ENCODE results near the gene DNAJC18.

Gene DNAJC18

DNA sequence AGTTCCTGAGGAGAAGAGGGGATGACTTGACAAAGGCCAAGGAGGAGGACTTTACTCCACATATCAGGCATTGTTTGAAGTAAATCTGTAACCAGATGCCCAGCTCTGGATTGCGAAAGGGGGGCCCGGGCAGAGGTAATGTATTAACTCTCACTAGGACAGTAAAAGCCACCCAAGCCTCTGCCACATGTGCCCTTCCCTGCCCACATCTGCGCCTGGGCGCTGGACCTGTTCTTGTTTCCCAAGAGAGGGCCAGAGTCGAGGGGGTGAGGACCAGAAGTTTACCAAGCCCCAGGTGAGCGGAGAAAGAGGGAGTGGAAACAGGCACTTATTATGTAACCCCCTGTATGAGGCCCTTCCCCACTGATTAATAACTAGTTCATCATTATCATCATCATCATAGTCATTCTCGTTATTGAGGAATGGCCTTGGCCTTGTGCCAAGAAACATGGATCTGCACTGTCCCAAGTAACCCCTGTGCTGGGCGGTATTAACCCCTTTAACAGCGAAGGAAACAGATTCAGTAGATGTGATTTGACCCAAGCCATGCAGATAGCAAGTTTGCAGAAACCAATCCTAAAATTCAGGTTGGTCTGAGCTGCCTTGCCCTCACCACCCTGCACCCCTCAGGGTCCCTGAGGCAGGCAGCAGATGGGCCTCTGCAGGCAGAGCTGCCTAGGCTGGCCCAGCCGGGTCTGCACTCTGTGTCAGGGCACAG is 55.9 kb downstream of the DNAJC18 start, which contains the start of gene SLC23A1:
TSS of gene SLC23A1 (minus strand) at position 23 of the 718 bp plus-strand sequence. CDS start 44 bp downstream, outside the sequence.
- Histone ChIP-seq H3K27me3 (ENCODE audit: insufficient read depth, low read length) (peaks cover 10% of the 10 kb centered on the region), H2AFZ (ENCODE audit: low read depth, low read length) (no peak within 1 kb of the TSS), H3K36me3 (ENCODE audit: insufficient read depth, low read length) (no peaks in the 10 kb centered on the region), H3K9me3 (ENCODE audit: low read length) (no peaks in the 10 kb centered on the region), H3K4me1 (ENCODE audit: insufficient read depth, low read length) (no peaks in the 10 kb centered on the region), H3K4me3 (ENCODE audit: low read length) (no peak within 1 kb of the TSS)

DNA sequence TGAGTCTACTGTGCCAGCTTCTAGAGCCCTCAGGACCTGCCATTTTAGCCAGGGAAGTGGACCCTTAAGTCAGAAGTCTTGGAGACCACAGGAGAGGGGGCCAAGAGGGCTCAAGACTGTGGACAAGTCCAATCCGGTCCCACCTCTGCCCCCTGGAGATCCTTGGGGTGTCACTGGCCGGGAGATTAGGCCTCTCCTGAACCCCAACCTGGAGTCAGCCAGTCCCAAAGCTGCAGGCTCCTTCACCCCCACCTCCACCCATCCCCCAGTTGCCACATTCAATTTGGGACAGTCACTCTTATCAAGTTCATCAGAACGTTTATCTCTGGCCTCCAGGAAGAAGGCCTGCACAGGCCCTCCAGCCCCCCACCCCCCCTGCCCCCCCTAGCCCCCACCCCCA is 56.5 kb downstream of the DNAJC18 start:
- H3K27me3 ChIP-seq (ENCODE audit: insufficient read depth, low read length), result peaks cover 10% of the 10 kb centered on the region

DNA sequence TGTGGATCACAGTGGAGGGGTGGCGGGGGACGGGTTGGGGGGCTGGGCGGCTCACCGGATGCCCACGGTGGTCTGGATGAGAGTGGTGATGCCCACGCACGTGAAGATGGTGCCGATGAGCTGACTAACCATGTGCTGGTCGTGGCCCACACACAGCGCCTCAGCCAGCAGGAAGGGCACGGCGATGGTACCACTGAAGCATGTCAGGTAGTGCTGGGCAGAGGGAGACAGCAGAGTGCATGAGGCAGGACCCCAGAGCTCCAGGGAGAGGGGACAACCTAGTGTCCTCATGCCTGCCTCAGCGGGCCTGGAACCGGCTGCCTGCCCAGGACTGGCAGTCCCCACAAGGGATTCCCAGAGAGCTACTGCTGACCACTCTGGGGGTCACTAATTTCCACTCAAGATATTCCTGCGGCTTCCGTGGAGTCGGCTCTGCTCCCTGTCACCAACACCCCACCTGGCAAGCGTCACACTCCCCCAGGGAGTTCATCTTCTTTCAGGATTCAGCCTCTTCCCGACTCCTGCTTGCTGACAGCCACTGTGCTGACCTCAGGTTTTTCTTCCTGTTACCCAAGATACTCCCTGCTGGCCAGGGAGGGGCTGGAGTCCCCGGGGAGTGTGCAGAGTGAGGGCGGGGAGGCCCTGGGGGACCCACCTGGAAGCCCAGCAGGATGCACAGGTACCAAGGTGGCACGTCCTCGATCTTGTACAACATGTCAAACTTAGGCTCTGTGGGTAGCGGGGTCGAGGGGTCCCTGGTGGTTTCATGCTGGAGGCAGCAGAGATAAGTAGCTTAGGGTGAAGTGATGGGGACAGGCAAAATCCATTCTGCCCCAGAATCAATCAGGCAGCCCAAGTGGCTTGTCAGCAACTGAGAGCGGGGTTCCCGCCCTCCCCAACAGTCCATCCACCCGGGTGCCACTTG is 57.2 kb downstream of the DNAJC18 start:
- Histone ChIP-seq H3K27me3 (ENCODE audit: insufficient read depth, low read length) (peaks cover 10% of the 10 kb centered on the region), H3K4me1 (ENCODE audit: insufficient read depth, low read length) (no peaks in the 10 kb centered on the region), H3K9me3 (ENCODE audit: low read length) (no peaks in the 10 kb centered on the region), H3K4me3 (ENCODE audit: low read length) (no peak overlapping the region), H3K36me3 (ENCODE audit: insufficient read depth, low read length) (no peaks in the 10 kb centered on the region), H2AFZ (ENCODE audit: low read depth, low read length) (no peak overlapping the region)

More for the DNA sequence above, 56.5 kb downstream of the DNAJC18 start:
- Histone ChIP-seq H3K36me3 (ENCODE audit: insufficient read depth, low read length) (no peaks in the 10 kb centered on the region), H3K4me3 (ENCODE audit: low read length) (no peak overlapping the region), H3K4me1 (ENCODE audit: insufficient read depth, low read length) (no peaks in the 10 kb centered on the region), H3K9me3 (ENCODE audit: low read length) (no peaks in the 10 kb centered on the region), H2AFZ (ENCODE audit: low read depth, low read length) (no peak overlapping the region)

DNA sequence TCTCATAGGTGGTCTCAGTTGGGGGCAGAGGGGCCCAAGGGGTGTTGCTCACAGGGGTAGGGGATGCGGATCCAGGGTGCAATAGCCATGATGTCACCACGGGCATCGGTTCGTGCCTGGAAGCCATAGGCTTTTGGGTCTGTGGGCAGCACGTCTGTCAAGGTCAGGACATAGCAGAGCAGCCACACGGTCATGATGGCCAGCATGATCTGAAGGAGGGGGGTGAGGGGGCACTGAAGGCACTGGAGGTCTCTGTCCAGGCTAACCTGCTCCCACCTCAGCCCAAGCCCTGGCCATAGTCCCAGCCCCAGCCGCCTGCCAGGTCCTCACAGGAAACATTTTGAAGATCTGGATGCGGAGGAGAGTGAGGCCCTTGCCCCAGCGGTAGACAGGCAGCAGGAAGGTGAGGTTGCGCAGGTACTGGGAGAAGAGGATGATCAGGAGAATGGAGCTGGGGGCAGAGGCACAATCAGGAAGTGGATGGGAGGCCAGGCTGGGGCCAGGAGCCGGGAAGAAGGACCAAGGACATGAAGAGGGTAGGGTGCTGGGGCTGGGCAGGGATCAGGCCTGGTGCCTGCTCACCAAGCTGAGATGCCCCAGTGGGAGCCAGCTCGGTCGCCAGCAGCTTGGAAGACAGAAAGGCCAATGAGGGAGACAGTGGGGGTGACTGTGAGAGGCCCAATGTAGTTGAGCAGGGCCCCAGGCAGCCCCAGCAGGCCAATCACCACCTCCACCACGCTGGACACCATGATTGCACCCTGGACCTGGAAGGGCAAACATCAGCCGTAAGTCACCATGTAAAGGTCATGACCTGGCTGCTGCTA is 59.5 kb downstream of the DNAJC18 start:
- Histone ChIP-seq H2AFZ (ENCODE audit: low read depth, low read length) (no peak overlapping the region), H3K36me3 (ENCODE audit: insufficient read depth, low read length) (peaks cover 3% of the 10 kb centered on the region), H3K4me3 (ENCODE audit: low read length) (no peak overlapping the region), H3K4me1 (ENCODE audit: insufficient read depth, low read length) (no peaks in the 10 kb centered on the region), H3K27me3 (ENCODE audit: insufficient read depth, low read length) (peaks cover 3% of the 10 kb centered on the region), H3K9me3 (ENCODE audit: low read length) (no peaks in the 10 kb centered on the region)

DNA sequence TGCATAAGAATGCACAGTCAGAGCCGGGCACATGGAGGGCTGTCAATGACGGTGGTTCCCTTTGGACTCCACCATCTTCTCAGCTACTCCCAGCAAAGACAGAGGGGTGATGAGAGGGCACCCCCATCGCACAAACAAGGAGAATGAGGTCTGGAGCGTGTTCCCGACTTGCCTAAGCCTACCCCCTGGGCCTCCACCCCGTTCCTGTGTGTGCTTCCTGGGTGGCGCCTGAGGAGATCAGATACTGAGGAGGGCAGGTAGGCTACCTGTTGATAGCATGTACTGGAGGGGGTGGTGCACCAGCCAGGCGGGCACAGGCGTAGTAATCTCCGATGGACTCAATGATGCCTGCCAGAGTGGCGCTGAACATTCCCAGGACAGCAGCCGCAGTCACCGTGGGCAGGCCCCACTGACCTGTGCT is 60.4 kb downstream of the DNAJC18 start:
- no peaks in the 10 kb centered on the region for H3K9me3 ChIP-seq (ENCODE audit: low read length)
- peaks cover 9% of the 10 kb centered on the region for H3K36me3 ChIP-seq (ENCODE audit: insufficient read depth, low read length)

DNA sequence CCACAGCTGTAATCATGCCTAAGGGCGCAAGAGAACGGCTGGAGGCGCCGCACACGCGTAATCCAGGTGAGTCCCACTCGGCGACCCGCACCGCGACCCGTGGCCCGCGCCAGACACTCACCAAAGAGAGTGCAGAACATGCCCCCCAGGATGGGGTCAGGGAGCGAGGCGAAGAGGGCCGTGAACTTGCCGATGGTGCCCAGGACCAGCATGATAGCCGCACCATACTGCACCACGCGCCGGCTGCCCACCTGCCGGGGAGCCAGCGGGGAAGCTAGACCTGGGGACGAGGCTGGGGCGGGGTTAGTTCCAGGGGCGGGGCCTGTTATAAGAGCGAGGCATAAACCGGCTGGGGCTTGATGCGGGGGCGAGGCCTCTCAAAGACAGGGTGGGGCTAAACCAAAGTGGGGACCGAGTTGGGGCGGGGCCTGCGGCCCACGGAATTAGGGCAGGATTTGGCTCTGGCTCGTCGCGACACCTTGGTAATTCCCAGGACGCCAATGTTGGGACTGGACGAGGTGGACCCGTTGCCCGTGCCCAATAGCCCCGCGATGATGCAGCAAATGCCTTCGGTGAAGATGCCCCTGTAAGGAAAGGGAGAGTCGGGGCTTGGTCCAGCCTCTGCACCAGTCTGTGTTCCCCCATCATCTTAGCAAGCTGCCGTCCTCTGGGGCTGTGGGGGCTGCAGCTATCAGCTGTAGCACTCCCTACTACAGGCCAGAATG is 61.1 kb downstream of the DNAJC18 start:
- no peaks in the 10 kb centered on the region for H3K9me3 ChIP-seq (ENCODE audit: low read length)
- H3K36me3 ChIP-seq (ENCODE audit: insufficient read depth, low read length), result peaks cover 13% of the 10 kb centered on the region
- no peak overlapping the region for H3K4me3 ChIP-seq (ENCODE audit: low read length)
- H2AFZ ChIP-seq (ENCODE audit: low read depth, low read length), result no peak overlapping the region
- no peaks in the 10 kb centered on the region for H3K27me3 ChIP-seq (ENCODE audit: insufficient read depth, low read length)
- no peaks in the 10 kb centered on the region for H3K4me1 ChIP-seq (ENCODE audit: insufficient read depth, low read length)

More for the DNA sequence above, 60.4 kb downstream of the DNAJC18 start:
- Histone ChIP-seq H3K4me3 (ENCODE audit: low read length) (no peak overlapping the region), H2AFZ (ENCODE audit: low read depth, low read length) (no peak overlapping the region), H3K4me1 (ENCODE audit: insufficient read depth, low read length) (no peaks in the 10 kb centered on the region), H3K27me3 (ENCODE audit: insufficient read depth, low read length) (peaks cover under 1% of the 10 kb centered on the region)

DNA sequence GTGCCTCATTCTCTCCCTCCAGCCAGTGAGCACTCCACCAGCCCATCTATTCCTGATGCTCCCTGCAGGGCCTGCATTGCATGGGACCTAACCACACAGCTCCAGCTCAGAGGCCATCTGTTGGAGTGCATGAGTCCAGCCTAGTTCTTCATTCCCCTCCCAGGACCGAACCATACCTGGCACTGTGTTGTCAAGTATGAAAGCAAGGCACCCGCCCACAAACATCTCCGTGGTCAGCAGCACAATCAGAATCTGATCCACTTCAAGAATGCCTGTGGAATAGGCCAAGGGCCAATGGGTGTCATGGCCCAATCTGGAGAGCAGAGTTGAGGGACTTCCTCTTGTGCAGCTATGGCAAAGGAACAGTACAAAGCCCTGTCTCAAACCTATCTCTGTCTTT is 62.1 kb downstream of the DNAJC18 start:
- no peak overlapping the region for H3K4me3 ChIP-seq (ENCODE audit: low read length)
- H3K4me1 ChIP-seq (ENCODE audit: insufficient read depth, low read length), result no peaks in the 10 kb centered on the region
- H2AFZ ChIP-seq (ENCODE audit: low read depth, low read length), result no peak overlapping the region
- H3K27me3 ChIP-seq (ENCODE audit: insufficient read depth, low read length), result no peaks in the 10 kb centered on the region
- peaks cover 13% of the 10 kb centered on the region for H3K36me3 ChIP-seq (ENCODE audit: insufficient read depth, low read length)
- no peaks in the 10 kb centered on the region for H3K9me3 ChIP-seq (ENCODE audit: low read length)

DNA sequence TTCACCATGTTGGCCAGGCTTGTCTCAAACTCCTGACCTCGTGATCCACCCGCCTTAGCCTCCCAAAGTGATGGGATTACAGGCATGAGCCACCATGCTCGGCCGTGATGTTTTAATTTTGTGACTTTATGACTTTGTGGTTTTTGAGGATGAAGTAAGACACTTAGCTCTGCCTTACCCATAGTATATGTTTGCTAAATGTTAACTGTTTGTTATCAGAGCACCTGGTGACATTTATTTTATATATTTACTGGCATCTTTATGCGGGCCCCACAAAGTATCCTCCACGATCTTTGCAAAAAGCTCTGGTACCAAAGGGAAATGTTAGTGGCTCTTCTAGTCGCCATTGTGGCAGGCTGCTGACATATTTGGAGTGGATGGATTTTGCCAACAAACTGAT is 63.0 kb downstream of the DNAJC18 start:
- Histone ChIP-seq H2AFZ (ENCODE audit: low read depth, low read length) (no peak overlapping the region), H3K4me1 (ENCODE audit: insufficient read depth, low read length) (no peaks in the 10 kb centered on the region), H3K9me3 (ENCODE audit: low read length) (no peaks in the 10 kb centered on the region), H3K4me3 (ENCODE audit: low read length) (no peak overlapping the region), H3K27me3 (ENCODE audit: insufficient read depth, low read length) (no peaks in the 10 kb centered on the region), H3K36me3 (ENCODE audit: insufficient read depth, low read length) (peaks cover 22% of the 10 kb centered on the region)

DNA sequence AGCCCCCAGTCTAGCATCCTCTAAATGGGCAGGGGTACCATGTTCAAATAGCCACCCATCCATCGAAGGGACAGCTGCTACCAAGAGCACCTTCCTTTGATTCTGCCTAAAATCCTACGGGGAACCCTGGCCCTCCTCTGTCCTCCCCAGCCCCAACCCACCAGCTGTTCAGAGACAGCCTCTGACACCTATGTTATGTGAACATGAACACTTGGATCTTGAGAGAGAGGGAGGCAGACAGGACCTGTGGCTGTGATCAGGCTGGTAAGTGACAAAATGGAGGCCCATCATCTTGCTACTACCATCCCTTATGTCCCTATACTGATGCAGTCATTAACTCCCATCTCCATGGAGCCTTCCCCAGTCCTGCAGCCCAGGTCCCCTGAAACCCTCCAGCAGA is 64.4 kb downstream of the DNAJC18 start:
- Histone ChIP-seq H3K4me1 (ENCODE audit: insufficient read depth, low read length) (no peaks in the 10 kb centered on the region), H3K36me3 (ENCODE audit: insufficient read depth, low read length) (peaks cover 33% of the 10 kb centered on the region), H3K4me3 (ENCODE audit: low read length) (no peak overlapping the region), H3K9me3 (ENCODE audit: low read length) (no peaks in the 10 kb centered on the region), H2AFZ (ENCODE audit: low read depth, low read length) (no peak overlapping the region), H3K27me3 (ENCODE audit: insufficient read depth, low read length) (no peaks in the 10 kb centered on the region)

DNA sequence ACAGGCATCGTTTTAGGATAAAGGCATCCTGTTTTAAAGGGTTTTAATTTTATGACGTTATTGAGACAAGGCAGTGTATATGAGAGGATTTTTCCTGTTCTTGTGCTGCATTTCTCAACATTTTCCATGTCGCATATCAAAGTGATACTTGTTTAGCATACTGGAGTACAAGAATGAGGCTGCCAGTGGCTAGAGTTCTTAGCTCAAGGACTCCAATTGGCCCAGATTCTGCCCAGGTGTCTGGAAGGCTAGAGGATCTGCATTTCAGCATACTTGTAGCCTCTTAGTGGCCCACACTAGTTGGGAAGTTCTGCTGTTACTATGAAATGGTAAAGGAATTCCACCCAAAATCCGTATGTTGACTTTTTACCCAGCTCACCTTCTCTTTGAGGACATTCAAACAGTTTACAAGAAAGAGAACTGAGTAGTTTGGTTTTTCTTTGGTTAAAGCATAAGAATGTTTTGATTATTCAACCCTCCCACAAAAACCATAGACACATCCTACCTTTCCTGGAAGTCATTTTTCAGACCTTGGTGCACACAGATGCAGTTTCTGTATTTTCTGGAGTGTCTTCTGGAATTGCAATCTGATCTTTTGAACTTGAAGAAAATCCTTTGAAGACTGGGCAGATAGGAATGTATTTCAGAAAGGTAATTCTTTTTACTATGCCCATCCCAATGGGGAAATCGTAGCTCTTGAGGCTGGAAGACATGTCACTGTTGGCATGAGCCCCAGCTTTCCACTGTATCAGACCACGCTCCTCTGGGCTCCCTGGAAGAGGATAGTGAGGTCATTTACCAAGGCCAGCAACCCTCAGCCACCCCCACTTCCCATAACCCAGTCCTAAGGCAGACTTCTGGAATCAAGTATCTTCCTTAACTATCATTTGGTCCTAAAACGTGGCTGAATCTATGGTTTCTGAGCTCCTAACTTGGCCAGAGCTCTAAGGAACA is 67.6 kb downstream of the DNAJC18 start:
- H2AFZ ChIP-seq (ENCODE audit: low read depth, low read length), result no peak overlapping the region
- H3K27me3 ChIP-seq (ENCODE audit: insufficient read depth, low read length), result no peaks in the 10 kb centered on the region
- no peak overlapping the region for H3K4me3 ChIP-seq (ENCODE audit: low read length)
- H3K9me3 ChIP-seq (ENCODE audit: low read length), result no peaks in the 10 kb centered on the region
- no peaks in the 10 kb centered on the region for H3K4me1 ChIP-seq (ENCODE audit: insufficient read depth, low read length)
- peaks cover 58% of the 10 kb centered on the region for H3K36me3 ChIP-seq (ENCODE audit: insufficient read depth, low read length)

DNA sequence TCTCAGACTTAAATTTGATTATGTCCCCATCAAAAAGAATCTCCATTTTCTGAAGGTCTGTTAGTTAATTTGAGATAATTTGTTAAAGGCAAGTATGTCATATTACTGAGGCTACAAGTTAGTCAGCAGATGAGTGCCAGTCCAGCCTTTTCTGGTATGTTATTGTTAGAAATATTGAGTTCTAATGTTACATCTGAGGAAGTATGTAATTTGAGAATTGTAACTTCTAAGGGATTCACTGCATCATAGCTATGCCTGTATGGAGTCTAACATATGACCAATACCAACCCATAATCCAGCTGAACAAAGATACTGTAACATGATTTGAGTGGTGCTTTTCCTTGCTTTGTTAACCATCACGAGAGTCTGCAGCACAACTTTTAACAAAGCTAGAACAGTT is 70.1 kb downstream of the DNAJC18 start:
- no peak overlapping the region for H3K4me3 ChIP-seq (ENCODE audit: low read length)
- no peaks in the 10 kb centered on the region for H3K4me1 ChIP-seq (ENCODE audit: insufficient read depth, low read length)
- H2AFZ ChIP-seq (ENCODE audit: low read depth, low read length), result no peak overlapping the region
- no peaks in the 10 kb centered on the region for H3K9me3 ChIP-seq (ENCODE audit: low read length)
- H3K27me3 ChIP-seq (ENCODE audit: insufficient read depth, low read length), result no peaks in the 10 kb centered on the region
- H3K36me3 ChIP-seq (ENCODE audit: insufficient read depth, low read length), result peaks cover 70% of the 10 kb centered on the region

Measured in neuron (in vitro differentiated cells).